ENCODE data around the gene MORC4.

DNA sequence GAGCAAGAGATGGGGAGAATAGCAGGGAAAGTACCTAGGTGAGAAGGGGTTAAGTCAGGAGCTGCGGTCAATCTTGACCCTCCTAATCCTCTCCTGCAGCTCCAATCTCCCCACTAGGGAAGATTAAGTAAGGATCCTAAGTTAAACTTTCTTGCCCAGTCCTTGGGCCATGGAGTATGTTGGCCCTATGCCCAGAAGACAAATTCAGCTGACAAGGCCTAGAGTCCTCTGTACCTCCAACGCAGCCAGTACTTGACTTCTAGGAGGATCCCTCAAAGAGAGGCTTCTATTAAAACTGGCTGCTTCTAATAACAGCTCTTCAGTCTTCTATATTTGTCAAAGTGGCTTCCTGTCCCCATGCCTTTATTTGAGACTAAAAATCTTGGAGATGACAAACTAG is 78.4 kb downstream of the MORC4 start:
- TF ChIP-seq, protein P1, sequence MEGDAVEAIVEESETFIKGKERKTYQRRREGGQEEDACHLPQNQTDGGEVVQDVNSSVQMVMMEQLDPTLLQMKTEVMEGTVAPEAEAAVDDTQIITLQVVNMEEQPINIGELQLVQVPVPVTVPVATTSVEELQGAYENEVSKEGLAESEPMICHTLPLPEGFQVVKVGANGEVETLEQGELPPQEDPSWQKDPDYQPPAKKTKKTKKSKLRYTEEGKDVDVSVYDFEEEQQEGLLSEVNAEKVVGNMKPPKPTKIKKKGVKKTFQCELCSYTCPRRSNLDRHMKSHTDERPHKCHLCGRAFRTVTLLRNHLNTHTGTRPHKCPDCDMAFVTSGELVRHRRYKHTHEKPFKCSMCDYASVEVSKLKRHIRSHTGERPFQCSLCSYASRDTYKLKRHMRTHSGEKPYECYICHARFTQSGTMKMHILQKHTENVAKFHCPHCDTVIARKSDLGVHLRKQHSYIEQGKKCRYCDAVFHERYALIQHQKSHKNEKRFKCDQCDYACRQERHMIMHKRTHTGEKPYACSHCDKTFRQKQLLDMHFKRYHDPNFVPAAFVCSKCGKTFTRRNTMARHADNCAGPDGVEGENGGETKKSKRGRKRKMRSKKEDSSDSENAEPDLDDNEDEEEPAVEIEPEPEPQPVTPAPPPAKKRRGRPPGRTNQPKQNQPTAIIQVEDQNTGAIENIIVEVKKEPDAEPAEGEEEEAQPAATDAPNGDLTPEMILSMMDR (IDR thresholded peaks at IDR 0.05), result no peak
- TF ChIP-seq POLR2AphosphoS5 (IDR thresholded peaks at IDR 0.05) (no peak), EP300 (IDR thresholded peaks at IDR 0.05) (no peak), POLR2A (IDR thresholded peaks at IDR 0.05) (no peak)
